SIG-M5 (cell line): ENCODE measurements around the gene CHRNA5.

Experiments
- DNase-seq: peaks from one replicate; lab custom pipeline; 2025; lab: John Stamatoyannopoulos, UW

The CHRNA5 gene

GRCh38 chr15:78620527-78621421 lies 55.5 kb downstream of the CHRNA5 start, which contains the start of gene CHRNA3:
CHRNA3 (minus strand) TSS chr15:78620996; CDS start chr15:78620794, 202 bp downstream.
- no peak for DNase-seq

GRCh38 chr15:78621810-78622402 lies 56.6 kb downstream of the CHRNA5 start:
- DNase-seq = no peak

GRCh38 chr15:78623786-78624497 lies 58.6 kb downstream of the CHRNA5 start:
- DNase-seq = no peak

- DNase-seq = no peak
Observed at GRCh38 chr15:78624651-78625590, 59.6 kb downstream of the CHRNA5 start.

- no peak for DNase-seq
Observed at GRCh38 chr15:78625606-78626280, 60.4 kb downstream of the CHRNA5 start.

GRCh38 chr15:78626381-78626995 lies 61.2 kb downstream of the CHRNA5 start:
- DNase-seq = no peak

- no peak for DNase-seq
Observed at GRCh38 chr15:78627348-78627747, 62.0 kb downstream of the CHRNA5 start.

GRCh38 chr15:78628227-78628626 lies 62.9 kb downstream of the CHRNA5 start:
- DNase-seq = no peak

- DNase-seq = no peak
Observed at GRCh38 chr15:78629031-78629715, 63.9 kb downstream of the CHRNA5 start.

- no peak for DNase-seq
Observed at GRCh38 chr15:78629716-78630065, 64.4 kb downstream of the CHRNA5 start.

- DNase-seq = no peak
Observed at GRCh38 chr15:78630886-78631633, 65.7 kb downstream of the CHRNA5 start.

GRCh38 chr15:78633348-78633747 lies 68.0 kb downstream of the CHRNA5 start:
- no peak for DNase-seq

- DNase-seq = no peak
Observed at GRCh38 chr15:78634210-78635145, 69.2 kb downstream of the CHRNA5 start.

GRCh38 chr15:78635346-78635745 lies 70.0 kb downstream of the CHRNA5 start:
- no peak for DNase-seq

GRCh38 chr15:78636378-78636859 lies 71.1 kb downstream of the CHRNA5 start:
- no peak for DNase-seq

GRCh38 chr15:78637776-78638435 lies 72.6 kb downstream of the CHRNA5 start:
- DNase-seq = no peak

GRCh38 chr15:78638658-78639314 lies 73.5 kb downstream of the CHRNA5 start:
- no peak for DNase-seq
